AG04449 (cell line): ENCODE measurements around the gene SLC39A5.
"Not testable (repeated sequence)": the region's sequence is repeated elsewhere in the genome, so short reads cannot be mapped to it uniquely, and the experiment has no call there.

ENCODE experiments used
- CTCF ChIA-PET: fragments of 350-600 bp; formaldehyde crosslinking; extraction: SDS; loops from one replicate; lab custom pipeline; 2021; ENCODE audit warnings: antibody characterized with exemption; lab: Yijun Ruan, JAX
- POLR2A ChIA-PET: fragments of 400-600, 350-600 bp; formaldehyde crosslinking; extraction: SDS; loops from one replicate; lab custom pipeline; 2020; ENCODE audit warnings: antibody characterized with exemption, inconsistent platforms; lab: Yijun Ruan, JAX
- DNase-seq: peaks from one replicate; pipeline ENCODE4 v3.0.0-alpha.2; 2010; ENCODE audit warnings: low read depth, low spot score
- H3K4me3 ChIP-seq: 2 replicates; pipeline ENCODE4 v1.5.1; 2011; ENCODE audit warnings: low read depth, mild to moderate bottlenecking, control low read depth, low read length
- TF ChIP-seq, protein P1 (sequence below): IDR thresholded peaks from one replicate; pipeline ENCODE4 v1.5.1; 2011; ENCODE audit warnings: mild to moderate bottlenecking, moderate library complexity, low read length, control low read depth, inconsistent platforms; ENCODE audit not compliant: insufficient read depth; ENCODE audit errors: missing control alignments

SLC39A5 gene

DNA sequence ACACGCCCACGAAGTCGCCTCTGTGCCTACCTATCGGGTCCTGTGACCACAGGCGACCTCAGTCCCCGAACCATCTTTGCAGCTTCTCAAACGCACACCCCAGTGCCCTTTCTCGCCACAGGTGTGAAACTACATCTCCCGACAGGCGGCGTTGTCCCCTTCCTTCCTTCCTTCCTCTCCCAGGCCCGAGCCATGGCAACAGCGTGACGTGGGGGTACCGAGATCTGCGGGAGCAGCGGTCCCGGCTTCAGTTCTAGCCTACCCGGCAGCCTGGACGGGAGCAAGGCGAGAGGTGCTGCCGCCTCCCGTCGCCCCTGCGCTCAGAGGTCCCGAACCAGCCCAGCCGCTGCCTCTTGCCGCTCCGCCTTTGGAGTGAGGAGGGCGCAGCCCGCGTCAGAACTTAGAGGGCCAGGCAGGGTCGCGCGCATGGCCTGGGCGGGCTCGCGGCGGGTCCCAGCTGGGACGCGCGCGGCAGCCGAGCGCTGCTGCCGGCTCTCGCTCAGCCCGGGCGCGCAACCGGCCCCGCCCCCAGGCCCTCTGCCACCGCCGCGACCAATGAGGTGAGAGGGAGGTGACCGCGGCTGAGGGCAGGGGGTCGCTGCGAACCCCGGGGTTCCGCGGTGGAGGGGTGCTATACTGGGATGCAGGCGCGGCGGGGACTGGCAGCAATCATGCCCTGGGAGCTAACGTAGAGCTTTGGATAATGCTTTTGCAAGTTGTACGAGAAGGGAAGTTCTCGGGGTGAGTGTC, 37.0 kb downstream of the SLC39A5 start, which contains the start of gene COQ10A:
TSS of gene COQ10A (plus strand) at position 250 of the 750 bp plus-strand sequence. CDS start at position 427, 177 bp downstream.
- H3K4me3 ChIP-seq = peak within 1 kb of the TSS; percentile 87
- CTCF ChIA-PET = interaction anchor here (0.7 to 8.3 kb wide), 25 partner anchors 9 to 368 kb away, joined by 3 to 87 read pairs (median 5); partner anchors contain the start of genes ANKRD52, RNF41, SMARCC2 and TIMELESS
- POLR2A ChIA-PET = interaction anchor here (0.6 to 2.2 kb wide), 10 partner anchors 9 to 93 kb away, joined by 3 to 13 read pairs (median 5); partner anchors contain the start of genes ANKRD52, RNF41, SMARCC2 and STAT2
- TF ChIP-seq, protein P1, sequence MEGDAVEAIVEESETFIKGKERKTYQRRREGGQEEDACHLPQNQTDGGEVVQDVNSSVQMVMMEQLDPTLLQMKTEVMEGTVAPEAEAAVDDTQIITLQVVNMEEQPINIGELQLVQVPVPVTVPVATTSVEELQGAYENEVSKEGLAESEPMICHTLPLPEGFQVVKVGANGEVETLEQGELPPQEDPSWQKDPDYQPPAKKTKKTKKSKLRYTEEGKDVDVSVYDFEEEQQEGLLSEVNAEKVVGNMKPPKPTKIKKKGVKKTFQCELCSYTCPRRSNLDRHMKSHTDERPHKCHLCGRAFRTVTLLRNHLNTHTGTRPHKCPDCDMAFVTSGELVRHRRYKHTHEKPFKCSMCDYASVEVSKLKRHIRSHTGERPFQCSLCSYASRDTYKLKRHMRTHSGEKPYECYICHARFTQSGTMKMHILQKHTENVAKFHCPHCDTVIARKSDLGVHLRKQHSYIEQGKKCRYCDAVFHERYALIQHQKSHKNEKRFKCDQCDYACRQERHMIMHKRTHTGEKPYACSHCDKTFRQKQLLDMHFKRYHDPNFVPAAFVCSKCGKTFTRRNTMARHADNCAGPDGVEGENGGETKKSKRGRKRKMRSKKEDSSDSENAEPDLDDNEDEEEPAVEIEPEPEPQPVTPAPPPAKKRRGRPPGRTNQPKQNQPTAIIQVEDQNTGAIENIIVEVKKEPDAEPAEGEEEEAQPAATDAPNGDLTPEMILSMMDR = peak; percentile 78
- DNase-seq = no peak

GRCh38 chr12:56267443-56268071, 37.7 kb downstream of the SLC39A5 start:
- DNase-seq = no peak
- H3K4me3 ChIP-seq = peak overlapping the region; percentile 87
- ChIA-PET POLR2A (interaction anchor here (0.6 to 2.2 kb wide), 8 partner anchors 9 to 92 kb away, joined by 3 to 13 read pairs (median 6); partner anchors contain the start of genes ANKRD52, RNF41, SMARCC2 and STAT2), CTCF (interaction anchor here (0.8 to 8.3 kb wide), 17 partner anchors 9 to 194 kb away, joined by 3 to 87 read pairs (median 6); partner anchors contain the start of genes ANKRD52, RNF41 and SMARCC2)
- TF ChIP-seq, protein P1 = no peak

- DNase-seq = no peak
- ChIA-PET CTCF (interaction anchor here (0.6 to 8.3 kb wide), 15 partner anchors 9 to 193 kb away, joined by 3 to 87 read pairs (median 5); partner anchors contain the start of genes ANKRD52, RNF41 and SMARCC2), POLR2A (no interaction called here)
- no peak overlapping the region for H3K4me3 ChIP-seq
- TF ChIP-seq, protein P1 = peak; percentile 55
Measured at GRCh38 chr12:56271031-56271430, 41.2 kb downstream of the SLC39A5 start.

DNA sequence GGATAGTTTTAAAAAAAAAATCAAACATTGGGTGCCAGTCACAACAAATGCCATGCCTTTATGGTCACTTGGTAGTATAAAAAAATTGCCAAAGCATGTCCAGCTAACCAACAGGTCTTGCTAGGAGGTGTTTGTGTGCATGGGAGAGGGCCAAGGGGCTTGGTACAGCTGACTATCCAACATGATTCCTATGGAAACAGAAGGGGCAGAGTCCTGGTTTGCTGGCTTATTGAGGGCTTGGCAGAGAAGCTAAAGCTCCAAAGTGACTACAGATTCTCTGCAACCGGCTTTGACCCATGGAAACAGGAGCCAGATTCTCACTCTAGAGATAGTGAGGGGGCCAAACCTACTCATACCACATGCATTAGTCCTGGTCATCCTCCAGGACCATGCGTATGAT, 42.6 kb downstream of the SLC39A5 start:
- H3K4me3 ChIP-seq, POLR2A ChIA-PET, DNase-seq: not testable (repeated sequence)
- CTCF ChIA-PET = interaction anchor here (1.4 to 8.3 kb wide), 4 partner anchors 11 to 26 kb away, joined by 4 to 87 read pairs (median 10); partner anchors contain the start of gene ANKRD52

GRCh38 chr12:56274299-56274698, 44.4 kb downstream of the SLC39A5 start:
- ChIA-PET CTCF (no interaction called here), POLR2A (no interaction called here)
- H3K4me3 ChIP-seq = no peak overlapping the region
- TF ChIP-seq, protein P1 = no peak
- no peak for DNase-seq

GRCh38 chr12:56278905-56279304, 49.1 kb downstream of the SLC39A5 start:
- DNase-seq = no peak
- POLR2A ChIA-PET = no interaction called here
- TF ChIP-seq, protein P1 = no peak
- CTCF ChIA-PET = interaction anchor here (1.0 to 4.9 kb wide), 4 partner anchors 8 to 21 kb away, joined by 3 to 37 read pairs (median 4); partner anchors contain the start of genes ANKRD52 and COQ10A
- H3K4me3 ChIP-seq = no peak overlapping the region
